IMR-90 (cell line): ENCODE measurements around the gene NRXN2. TPM values are rescaled to one million over a fixed set of nuclear protein-coding genes. Genes with fewer than 3 reads are reported as not detected.

Experiments
- ATAC-seq: fragments of 200-7000 bp; cut with Tn5 transposase; 2 replicates; pipeline ENCODE4 v1.9.1; 2020; ENCODE audit warnings: low read depth, mild to moderate bottlenecking, moderate library complexity
- BruUV-seq: library from RNA; stranded (reverse); fragments of 400-500 nt; replicated peaks from 2 replicates; lab custom pipeline; 2021; lab: Mats Ljungman, UMichigan
- CTCF ChIA-PET: fragments of 300-600 bp; formaldehyde crosslinking; extraction: SDS; loops from one replicate; lab custom pipeline; 2021; ENCODE audit warnings: antibody characterized with exemption; lab: Yijun Ruan, JAX
- POLR2A ChIA-PET: fragments of 300-600 bp; sonication (Branson Sonifier 250); formaldehyde crosslinking; loops from one replicate; lab custom pipeline; 2022; ENCODE audit warnings: antibody characterized with exemption; ENCODE audit not compliant: unreplicated experiment; lab: Charles Lee
- DNase-seq: peaks from one replicate; pipeline ENCODE4 v3.0.0; 2013
- H2AFZ ChIP-seq: replicated peaks from 2 replicates; pipeline ENCODE3; 2013; ENCODE audit warnings: low read length, mild to moderate bottlenecking; ENCODE audit not compliant: poor library complexity
- H2AK5ac ChIP-seq: 2 replicates; pipeline ENCODE4 v1.6.1; 2013; ENCODE audit warnings: low read depth, low read length, inconsistent platforms
- H2AK9ac ChIP-seq: replicated peaks from 2 replicates; pipeline ENCODE3; 2013; ENCODE audit warnings: mild to moderate bottlenecking, low read depth, low read length, moderate library complexity; ENCODE audit not compliant: poor library complexity
- H2BK120ac ChIP-seq: 2 replicates; pipeline ENCODE4 v1.6.1; 2013; ENCODE audit warnings: low read depth, low read length, inconsistent platforms
- H2BK15ac ChIP-seq: 3 replicates; pipeline ENCODE4 v1.6.1; 2013; ENCODE audit warnings: low read depth, low read length, inconsistent platforms
- H2BK20ac ChIP-seq: 2 replicates; pipeline ENCODE4 v1.6.1; 2013; ENCODE audit warnings: low read depth, mild to moderate bottlenecking, inconsistent platforms, low read length, moderate library complexity
- H2BK5ac ChIP-seq: 2 replicates; pipeline ENCODE4 v1.6.1; 2013; ENCODE audit warnings: mild to moderate bottlenecking, low read depth, low read length, inconsistent platforms; ENCODE audit not compliant: poor library complexity, severe bottlenecking
- H3K14ac ChIP-seq: replicated peaks from 2 replicates; pipeline ENCODE4 v1.6.1; 2013; ENCODE audit warnings: low read depth, low read length, inconsistent platforms
- H3K18ac ChIP-seq: 2 replicates; pipeline ENCODE4 v1.6.1; 2013; ENCODE audit warnings: low read depth, low read length, control low read depth
- H3K23ac ChIP-seq: 2 replicates; pipeline ENCODE4 v1.6.1; 2013; ENCODE audit warnings: low read depth, low read length, inconsistent platforms
- H3K27ac ChIP-seq: 2 replicates; pipeline ENCODE4 v1.5.1; 2013; ENCODE audit warnings: mild to moderate bottlenecking, control low read depth, low read length; ENCODE audit not compliant: insufficient read depth
- H3K27me3 ChIP-seq: 2 replicates; pipeline ENCODE4 v1.6.1; 2013; ENCODE audit warnings: low read length; ENCODE audit not compliant: control insufficient read depth, insufficient read depth
- H3K36me3 ChIP-seq: 2 replicates; pipeline ENCODE4 v1.6.1; 2013; ENCODE audit warnings: low read length, mixed read lengths; ENCODE audit not compliant: control insufficient read depth, insufficient read depth
- H3K4ac ChIP-seq: 2 replicates; pipeline ENCODE4 v1.6.1; 2013; ENCODE audit warnings: low read depth, low read length, inconsistent platforms
- H3K4me1 ChIP-seq: 2 replicates; pipeline ENCODE4 v1.6.1; 2013; ENCODE audit warnings: low read length, mixed read lengths; ENCODE audit not compliant: control insufficient read depth, insufficient read depth
- H3K4me2 ChIP-seq: 2 replicates; pipeline ENCODE4 v1.6.1; 2013; ENCODE audit warnings: low read depth, mild to moderate bottlenecking, control low read depth, low read length, moderate library complexity
- H3K4me3 ChIP-seq: 2 replicates; pipeline ENCODE4 v1.5.1; 2013; ENCODE audit warnings: low read depth, mild to moderate bottlenecking, control low read depth, low read length, moderate library complexity; ENCODE audit not compliant: insufficient read depth
- H3K56ac ChIP-seq: 2 replicates; pipeline ENCODE4 v1.6.1; 2013; ENCODE audit warnings: low read length, inconsistent platforms; ENCODE audit not compliant: insufficient read depth; ENCODE audit errors: extremely low read depth
- H3K79me1 ChIP-seq, 2 experiments: 2 replicates each; pipeline ENCODE4 v1.6.1; 2013; ENCODE audit warnings: low read length in 2 of 2, inconsistent platforms in 1 of 2, low read depth in 1 of 2
- H3K9ac ChIP-seq: 2 replicates; pipeline ENCODE4 v1.6.1; 2013; ENCODE audit warnings: low read depth, low read length, control low read depth
- H3K9me1 ChIP-seq: 2 replicates; pipeline ENCODE4 v1.6.1; 2013; ENCODE audit warnings: low read length, inconsistent platforms; ENCODE audit not compliant: insufficient read depth
- H3K9me3 ChIP-seq: 2 replicates; pipeline ENCODE4 v1.6.1; 2013; ENCODE audit warnings: low read length; ENCODE audit not compliant: control insufficient read depth, insufficient read depth
- H4K20me1 ChIP-seq: 2 replicates; pipeline ENCODE4 v1.6.1; 2013; ENCODE audit warnings: low read length, inconsistent platforms; ENCODE audit not compliant: insufficient read depth
- H4K5ac ChIP-seq: 2 replicates; pipeline ENCODE4 v1.6.1; 2013; ENCODE audit warnings: mild to moderate bottlenecking, low read depth, low read length, control low read depth
- H4K8ac ChIP-seq, 2 experiments: 2 replicates each; pipeline ENCODE4 v1.6.1; 2013; ENCODE audit warnings: low read depth in 2 of 2, low read length in 2 of 2, control low read depth in 1 of 2, inconsistent platforms in 1 of 2
- H4K91ac ChIP-seq: 2 replicates; pipeline ENCODE4 v1.6.1; 2013; ENCODE audit warnings: low read depth, low read length, inconsistent platforms; ENCODE audit not compliant: insufficient read depth
- CEBPB ChIP-seq: IDR thresholded peaks from 2 replicates; pipeline ENCODE4 v1.6.1; 2012; ENCODE audit warnings: low read depth, low read length, improper control_type of control experiment
- ELK1 ChIP-seq: fragments of 150-350 bp; IDR thresholded peaks from 2 replicates; pipeline ENCODE4 v1.6.1; 2016; ENCODE audit warnings: low read depth, mild to moderate bottlenecking, low read length, moderate library complexity, borderline replicate concordance
- FOS ChIP-seq: fragments of 150-350 bp; IDR thresholded peaks from 2 replicates; pipeline ENCODE4 v1.6.1; 2016; ENCODE audit warnings: low read depth, low read length
- MAFK ChIP-seq: IDR thresholded peaks from 2 replicates; pipeline ENCODE4 v1.6.1; 2012; ENCODE audit warnings: low read depth, low read length, improper control_type of control experiment
- POLR2A ChIP-seq: IDR thresholded peaks from 2 replicates; pipeline ENCODE4 v1.6.1; 2012; ENCODE audit warnings: mild to moderate bottlenecking, low read depth, low read length
- RAD21 ChIP-seq: IDR thresholded peaks from 2 replicates; pipeline ENCODE4 v1.6.1; 2012; ENCODE audit warnings: low read length, improper control_type of control experiment
- RFX5 ChIP-seq: IDR thresholded peaks from 2 replicates; pipeline ENCODE4 v1.8.0; 2012; ENCODE audit warnings: low read depth, mild to moderate bottlenecking, low read length, moderate library complexity
- USF2 ChIP-seq: fragments of 150-350 bp; IDR thresholded peaks from 2 replicates; pipeline ENCODE4 v1.6.1; 2017; ENCODE audit warnings: mild to moderate bottlenecking, antibody characterized with exemption, low read length, low read depth
- WGBS, 2 experiments: methylation state at CpG; one replicate each; pipeline versions ENCODE4 v1.1.5 to v1.1.7; 2013; ENCODE audit warnings: missing lambda C conversion rate in 2 of 2; ENCODE audit not compliant: insufficient read length in 1 of 2; ENCODE audit errors: extremely low coverage in 2 of 2; 5-methylcytosine and 5-hydroxymethylcytosine counted together
- dilution Hi-C: fragments of 300-500 bp; cut with HindIII; formaldehyde crosslinking; loops from one replicate; pipeline ENCODE4 v1.14.3; 2018; ENCODE audit warnings: low sequenced_read_pairs; ENCODE audit not compliant: unreplicated experiment
- in situ Hi-C: fragments of 300-500 bp; cut with MboI; formaldehyde crosslinking; loops from 3 replicates; pipeline ENCODE4 v1.14.3; 2019; ENCODE audit warnings: low sequenced_read_pairs, inconsistent platforms, mixed read lengths
- intact Hi-C: fragments of 100-400 bp; cut with micrococcal nuclease; formaldehyde crosslinking; loops from 2 replicates; pipeline ENCODE4 v1.10.0; 2022
- polyA plus RNA-seq, 3 experiments: library from polyadenylated mRNA; depleted of rRNA; stranded (reverse); fragments of >200 nt; gene quantifications; 2 replicates each; pipeline ENCODE4 v1.2.3, GENCODE V29; 2012; ENCODE audit warnings: low replicate concordance in 1 of 3
- total RNA-seq: library from RNA; depleted of rRNA; stranded (reverse); fragments of >200 nt; gene quantifications from 2 replicates; pipeline ENCODE4 v1.2.3, GENCODE V29; 2012

The NRXN2 gene
- total and polyA plus RNA-seq, 2 of the 4 experiments (the other 2 are of a cell fraction), result 0.18 to 0.22 TPM

- no peak for TF ChIP-seq USF2
- no peak for TF ChIP-seq MAFK
- no peak for TF ChIP-seq FOS
- no peak for TF ChIP-seq CEBPB
- TF ChIP-seq RAD21, result no peak
Observed at GRCh38 chr11:64674774-64675173, 48.2 kb downstream of the NRXN2 start (continued).

- ChIA-PET POLR2A (no interaction called here), CTCF (interaction anchor here (1.4 kb wide), 1 partner anchor 15 kb away, joined by 5 read pairs; no protein-coding TSS in a partner anchor)
- Histone ChIP-seq H3K27me3 (peaks cover 77% of the 10 kb centered on the region), H3K9me3 (peaks cover 5% of the 10 kb centered on the region; the same call in 1 of the 2 replicates), H3K4me3 (no peak overlapping the region), H3K18ac (no peak overlapping the region), H2AFZ (no peak overlapping the region), H4K8ac (no peak overlapping the region), H4K5ac (no peak overlapping the region), H2AK9ac (no peak overlapping the region), H3K56ac (no peak overlapping the region), H2AK5ac (no peak overlapping the region), H3K9ac (no peak overlapping the region), H3K14ac (no peak overlapping the region), H3K36me3 (no peaks in the 10 kb centered on the region), H3K4me1 (peaks cover 8% of the 10 kb centered on the region), H3K23ac (no peak overlapping the region), H4K91ac (no peak overlapping the region), H3K79me1 (no peaks in the 10 kb centered on the region), H2BK20ac (no peak overlapping the region), H2BK15ac (no peak overlapping the region), H3K27ac (no peak overlapping the region), H3K9me1 (peaks cover 4% of the 10 kb centered on the region; the same call in 1 of the 2 replicates), H2BK5ac (no peak overlapping the region), H3K4me2 (no peak overlapping the region), H3K4ac (no peak overlapping the region), H2BK120ac (no peak overlapping the region), H4K20me1 (no peaks in the 10 kb centered on the region)
- WGBS, 2 experiments, result no CpG with 5 or more reads among the region's 1 CpG
- no TSS peak for BruUV-seq
- intact Hi-C loops, result no loop called here
- dilution Hi-C loops, result no loop called here
- in situ Hi-C loops, result no loop called here
- DNase-seq (no peak), ATAC-seq (no peak)
- no peak for TF ChIP-seq RFX5
- no peak for TF ChIP-seq RAD21
- no peak for TF ChIP-seq USF2
- TF ChIP-seq POLR2A, result no peak
- TF ChIP-seq ELK1, result no peak
Observed at GRCh38 chr11:64673279-64673678, 49.7 kb downstream of the NRXN2 start.
